ENCODE data around the gene HIC1.

The HIC1 gene

GRCh38 chr17:2025622-2026309 lies 29.1 kb upstream of the HIC1 start:
- peak; percentile 70 for DNase-seq

- no peak for DNase-seq
Observed at GRCh38 chr17:2027528-2028233, 27.2 kb upstream of the HIC1 start.

GRCh38 chr17:2028234-2028614 lies 26.7 kb upstream of the HIC1 start:
- DNase-seq, result no peak

DNA sequence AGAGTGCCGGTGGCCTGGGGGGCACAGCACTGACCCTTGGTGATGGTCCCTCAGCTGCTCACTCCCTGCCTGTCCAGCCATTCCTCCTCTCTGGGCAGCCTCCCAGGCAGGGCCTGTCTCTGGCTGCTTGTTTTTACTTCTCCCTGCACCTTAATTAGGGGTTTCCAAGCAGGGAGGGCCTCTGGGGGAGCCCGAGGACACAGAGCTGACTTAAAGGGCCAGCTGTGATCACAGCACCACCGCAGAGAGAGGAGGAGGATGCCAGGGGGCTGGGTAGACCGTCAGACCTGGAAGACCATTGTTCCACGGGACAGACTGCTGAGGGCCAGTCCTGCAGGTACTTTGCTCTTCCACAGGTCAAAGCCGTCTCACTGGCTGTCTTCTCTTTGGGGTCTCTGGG lies 26.2 kb upstream of the HIC1 start:
- no peak for DNase-seq

GRCh38 chr17:2029911-2030778 lies 24.8 kb upstream of the HIC1 start, which contains the start of gene DPH1:
Gene DPH1 (plus strand): TSS chr17:2030153. CDS start chr17:2030170, 17 bp downstream.
- DNase-seq, result peak; percentile 90

- DNase-seq, result no peak
Observed at GRCh38 chr17:2030779-2031163, 24.1 kb upstream of the HIC1 start.

DNA sequence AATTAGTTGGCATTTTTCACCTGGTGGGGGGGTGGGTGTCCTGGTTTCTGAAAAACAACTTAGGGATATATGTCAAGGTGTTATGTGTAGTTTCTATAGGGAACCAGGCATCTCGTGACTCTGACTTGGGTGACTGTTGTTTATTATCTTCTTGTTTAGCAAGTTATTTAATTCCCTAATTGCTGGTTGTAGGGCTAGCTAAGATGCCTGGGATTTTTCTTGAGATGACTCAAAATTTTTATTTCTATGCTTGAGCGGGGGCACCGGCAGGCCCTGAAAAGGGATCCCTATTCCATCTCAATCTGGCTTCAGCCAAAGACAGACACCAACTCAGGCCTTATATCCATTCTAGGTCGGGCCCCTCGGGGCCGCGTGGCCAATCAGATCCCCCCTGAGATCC lies 21.8 kb upstream of the HIC1 start:
- DNase-seq, result no peak

DNA sequence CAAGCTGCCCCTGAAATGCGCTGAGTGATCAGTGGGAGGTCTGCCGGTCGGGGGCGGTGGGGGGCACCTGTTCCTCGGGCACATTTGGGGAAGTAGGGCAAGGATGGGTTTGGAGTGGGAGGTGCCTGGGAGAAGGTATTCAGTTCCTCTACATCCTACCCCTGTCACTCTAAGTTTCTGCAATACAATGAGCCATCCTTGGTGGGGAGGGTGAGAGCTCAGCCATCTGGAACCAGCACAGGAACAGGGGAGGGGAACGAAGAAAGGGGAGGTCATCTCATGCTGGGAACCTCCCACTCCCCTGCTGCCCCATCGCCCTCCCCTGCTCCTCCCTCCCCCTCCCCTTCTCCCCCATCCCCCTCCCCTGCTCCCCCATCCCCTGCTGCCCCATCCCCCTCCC lies 20.7 kb upstream of the HIC1 start:
- DNase-seq, result no peak

DNA sequence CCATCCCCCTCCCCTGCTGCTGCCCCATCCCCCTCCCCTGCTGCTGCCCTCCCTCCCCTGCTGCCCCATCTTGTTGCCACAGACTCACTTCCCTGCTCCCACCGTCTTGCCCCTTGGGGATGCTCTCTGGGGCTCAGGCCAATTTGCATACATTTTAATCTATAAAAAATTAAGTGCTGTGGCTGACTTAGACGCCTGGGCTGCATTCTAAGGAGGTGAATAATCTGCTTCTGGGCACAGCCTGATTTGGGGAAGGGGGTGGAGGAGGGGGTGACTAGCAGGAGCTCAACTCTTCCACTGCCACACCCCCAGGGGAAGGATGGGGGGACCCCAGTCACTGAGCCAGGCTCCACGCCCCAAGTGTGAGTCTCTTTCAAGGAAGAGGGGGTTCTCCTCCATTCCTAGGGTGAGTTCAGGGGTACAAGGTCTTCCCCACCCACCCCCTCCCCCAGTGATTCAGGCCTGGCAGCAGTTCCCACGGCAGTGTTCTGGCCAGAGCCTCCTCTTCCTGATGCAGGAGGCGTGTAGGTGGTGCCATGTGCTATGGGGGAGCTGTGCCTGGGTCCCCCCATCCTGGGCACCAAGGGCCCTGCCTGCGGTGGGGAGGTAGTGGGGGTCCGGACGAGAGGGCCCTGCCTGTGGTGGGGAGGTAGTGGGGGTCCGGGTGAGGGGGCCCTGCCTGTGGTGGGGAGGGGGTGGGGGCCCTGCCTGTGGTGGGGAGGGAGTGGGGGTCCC lies 19.9 kb upstream of the HIC1 start:
- DNase-seq, result no peak

- no peak for DNase-seq
Observed at GRCh38 chr17:2035541-2036488, 19.1 kb upstream of the HIC1 start.

DNA sequence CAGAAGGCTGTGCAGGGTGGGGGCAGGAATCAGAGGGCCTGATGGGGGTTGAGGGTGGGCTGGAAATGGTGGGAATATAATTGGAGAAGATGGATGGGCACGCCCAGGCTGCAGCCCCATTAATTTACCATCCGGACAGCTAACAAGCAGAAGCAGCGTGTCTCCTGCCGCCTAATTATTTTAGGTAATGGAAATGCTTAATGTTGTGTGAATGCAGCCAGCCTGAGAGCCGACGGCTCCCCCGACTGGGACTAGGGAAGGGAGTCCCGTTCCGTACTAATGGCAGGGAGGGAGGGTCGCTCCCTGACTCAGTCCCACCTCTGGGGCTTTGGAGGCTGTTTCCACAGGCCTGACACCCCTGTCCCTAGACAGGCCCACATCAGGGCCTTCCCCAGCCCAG lies 17.7 kb upstream of the HIC1 start:
- no peak for DNase-seq

DNA sequence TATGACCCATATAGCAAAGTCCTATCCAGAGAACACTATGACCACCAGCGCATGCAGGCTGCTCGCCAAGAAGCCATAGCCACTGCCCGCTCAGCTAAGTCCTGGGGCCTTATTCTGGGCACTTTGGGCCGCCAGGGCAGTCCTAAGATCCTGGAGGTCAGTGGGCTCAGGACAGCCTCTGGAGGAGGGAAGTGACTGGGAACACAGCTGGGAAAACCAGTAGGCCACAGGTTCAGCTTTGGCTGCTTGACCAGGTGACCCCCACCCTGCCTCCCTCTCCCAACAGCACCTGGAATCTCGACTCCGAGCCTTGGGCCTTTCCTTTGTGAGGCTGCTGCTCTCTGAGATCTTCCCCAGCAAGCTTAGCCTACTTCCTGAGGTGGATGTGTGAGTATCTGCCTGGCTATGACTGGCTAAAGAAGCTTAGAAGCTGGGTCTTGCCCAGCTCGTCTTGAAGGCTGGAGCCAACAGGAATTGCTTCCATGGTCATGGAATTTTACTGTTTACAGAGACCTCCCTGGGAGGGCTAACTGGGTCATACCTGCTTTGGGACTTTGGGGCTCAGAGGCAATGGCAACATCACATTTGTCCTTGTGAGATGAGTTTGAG lies 14.6 kb upstream of the HIC1 start:
- no peak for DNase-seq

- DNase-seq, result no peak
Observed at GRCh38 chr17:2040942-2041560, 13.9 kb upstream of the HIC1 start.

GRCh38 chr17:2041561-2042389 lies 13.1 kb upstream of the HIC1 start, which contains the start of gene OVCA2:
Gene OVCA2 (plus strand): TSS chr17:2042022. CDS start chr17:2042048, 26 bp downstream.
- peak; percentile 96 for DNase-seq

- DNase-seq, result no peak
Observed at GRCh38 chr17:2042390-2042847, 12.5 kb upstream of the HIC1 start.

DNA sequence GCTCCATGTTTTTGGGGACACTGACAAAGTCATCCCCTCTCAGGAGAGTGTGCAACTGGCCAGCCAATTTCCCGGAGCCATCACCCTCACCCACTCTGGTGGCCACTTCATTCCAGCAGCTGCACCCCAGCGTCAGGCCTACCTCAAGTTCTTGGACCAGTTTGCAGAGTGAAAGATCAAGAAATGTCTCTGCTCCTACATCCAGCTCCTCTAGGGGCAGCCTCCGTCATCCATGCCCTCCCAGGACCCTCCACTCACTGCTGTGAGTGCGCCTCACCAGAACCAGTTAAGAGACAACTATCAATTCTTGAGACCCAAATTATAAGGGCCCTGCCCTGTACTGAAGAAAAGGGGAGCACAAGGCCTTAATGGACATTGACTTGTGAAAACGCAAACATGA lies 12.0 kb upstream of the HIC1 start:
- no peak for DNase-seq

- no peak for DNase-seq
Observed at GRCh38 chr17:2043785-2044184, 11.1 kb upstream of the HIC1 start.

DNA sequence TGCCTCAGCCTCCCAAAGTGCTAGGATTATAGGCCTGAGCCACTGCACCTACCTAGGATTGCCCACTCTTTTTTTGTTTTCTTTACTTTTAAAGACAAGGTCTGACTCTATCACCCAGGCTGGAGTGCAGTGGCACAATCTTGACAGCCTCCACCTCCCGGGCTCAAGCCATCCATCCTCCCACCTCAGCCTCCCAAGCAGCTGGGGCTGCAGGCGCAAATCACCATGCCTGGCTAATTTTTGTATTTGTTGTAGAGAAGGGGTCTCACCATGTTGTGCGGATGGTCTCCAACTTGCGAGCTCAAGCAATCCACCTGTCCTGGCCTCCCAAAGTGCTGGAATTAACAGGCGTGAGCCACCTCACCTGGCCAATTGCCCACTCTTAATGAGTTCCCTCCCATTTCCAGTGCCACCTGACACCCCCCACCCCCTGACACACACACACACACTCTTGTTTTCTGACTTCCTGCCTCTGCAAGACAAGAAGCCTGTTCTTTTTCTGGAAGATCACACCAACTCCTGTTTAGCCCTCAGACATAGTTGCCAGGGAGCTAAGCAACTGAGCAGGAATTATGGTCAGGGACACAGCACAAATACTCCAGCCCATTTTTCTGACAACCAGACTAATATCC lies 10.5 kb upstream of the HIC1 start:
- DNase-seq, result no peak

DNA sequence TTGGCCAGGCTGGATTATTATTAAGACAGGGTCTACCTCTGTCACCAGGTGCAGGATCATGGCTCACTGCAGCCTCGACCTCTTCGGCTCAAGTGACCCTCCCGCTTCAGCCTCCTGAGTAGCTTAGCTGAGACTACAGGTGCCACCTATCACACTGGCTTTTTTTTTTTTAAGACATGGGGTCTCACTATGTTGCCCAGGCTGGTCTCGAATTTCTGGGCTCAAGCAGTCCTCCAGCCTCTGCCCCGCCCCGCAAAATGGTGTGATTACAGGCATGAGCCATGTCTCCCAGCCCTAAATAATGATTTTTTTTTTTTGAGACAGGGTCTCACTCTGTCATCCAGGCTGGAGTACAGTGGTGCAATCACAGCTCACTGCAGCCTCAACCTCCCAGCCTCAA lies 7.3 kb upstream of the HIC1 start:
- DNase-seq, result no peak
